ENCODE measurements around the gene NDUFAF2.

- TF ChIP-seq CTCF (IDR thresholded peaks at IDR 0.05; ENCODE audit: borderline replicate concordance, extremely low read depth, low read length, poor library complexity, severe bottlenecking), result no peak
- TF ChIP-seq EZH2 (IDR thresholded peaks at IDR 0.05; ENCODE audit: borderline replicate concordance, low read depth, low read length, severe bottlenecking), result no peak
Observed at GRCh38 chr5:61028382-61028781, 83.4 kb downstream of the NDUFAF2 start.
